Right ventricle myocardium superior (tissue), 1 donor: Measurements from ENCODE around the gene TRMT6. TPM values are rescaled to one million over a fixed set of nuclear protein-coding genes. Genes with fewer than 3 reads are reported as not detected.

ENCODE experiments used
- ATAC-seq: fragments of 200-7000 bp; cut with Tn5 transposase; one replicate; pipeline ENCODE4 v1.9.1; 2020; ENCODE audit warnings: mild to moderate bottlenecking; ENCODE audit not compliant: poor library complexity
- DNase-seq: peaks from one replicate; pipeline ENCODE4 v3.0.0-alpha.2; 2020
- intact Hi-C: fragments of 100-400 bp; cut with DNase I; formaldehyde crosslinking; loops from one replicate; pipeline ENCODE4 v1.11.2; 2022
- long read RNA-seq: library from polyadenylated mRNA; unstranded; transcript quantifications from one replicate; pipeline ENCODE4 v2.0.0, GENCODE V29; 2021
- total RNA-seq: library from RNA; stranded (reverse); fragmentation: NEBNext Ultra II Directional; extraction: Animal tissue kit (Norgen Biotek cat#: 25700); gene quantifications from one replicate; pipeline ENCODE4 v1.2.1, GENCODE V29; 2021
- donor health status: DM: no; HTN: yes; CAD: no; lungs with severe emphysema.

TRMT6 gene
- 5.7 TPM for total RNA-seq
- long read RNA-seq, transcript TRMT6-201 (11 exons, 2,327 nt), result major isoform, 14 of 18 reads
- long read RNA-seq, partial matches to known transcripts, result 1 of 18 reads
- long read RNA-seq, other reads (novel, unspliced or antisense), result 3 of 18 reads

- intact Hi-C loops, result loop anchor here (10.0 kb wide), 1 partner anchor 124 kb away; no protein-coding TSS in a partner anchor
- peak; percentile 100 for ATAC-seq
- peak; percentile 98 for DNase-seq
These were observed at the start of gene TRMT6, which contains the start of gene MCM8 for GRCh38 chr20:5950271-5951031. TRMT6 (minus strand) TSS chr20:5950533; CDS start chr20:5950405, 128 bp downstream. MCM8 (plus strand) TSS chr20:5950652; CDS start chr20:5952016, 1,364 bp downstream.

GRCh38 chr20:5999783-6000182 is 49.5 kb upstream of the TRMT6 start:
- ATAC-seq, result no peak
- intact Hi-C loops, result no loop called here
- no peak for DNase-seq

GRCh38 chr20:5996765-5997164 is 46.4 kb upstream of the TRMT6 start:
- intact Hi-C loops, result no loop called here
- DNase-seq (no peak), ATAC-seq (no peak)

GRCh38 chr20:5991623-5992441 is 41.5 kb upstream of the TRMT6 start:
- ATAC-seq, result no peak
- no peak for DNase-seq
- intact Hi-C loops, result no loop called here

GRCh38 chr20:5990946-5991345 is 40.6 kb upstream of the TRMT6 start:
- no peak for ATAC-seq
- intact Hi-C loops, result no loop called here
- no peak for DNase-seq

- intact Hi-C loops, result no loop called here
- no peak for ATAC-seq
- no peak for DNase-seq
These were observed 39.2 kb upstream of the TRMT6 start for GRCh38 chr20:5989539-5989938.

GRCh38 chr20:5987383-5987782 is 37.0 kb upstream of the TRMT6 start:
- intact Hi-C loops, result no loop called here
- DNase-seq (no peak), ATAC-seq (no peak)

GRCh38 chr20:5980720-5981538 is 30.6 kb upstream of the TRMT6 start:
- no peak for DNase-seq
- intact Hi-C loops, result no loop called here
- ATAC-seq, result no peak

- intact Hi-C loops, result no loop called here
- DNase-seq (no peak), ATAC-seq (no peak)
These were observed 29.5 kb upstream of the TRMT6 start for GRCh38 chr20:5979801-5980200.

- no peak for ATAC-seq
- DNase-seq, result no peak
- intact Hi-C loops, result no loop called here
These were observed 27.6 kb upstream of the TRMT6 start for GRCh38 chr20:5977975-5978374.

GRCh38 chr20:5977223-5977622 is 26.9 kb upstream of the TRMT6 start:
- no peak for ATAC-seq

GRCh38 chr20:5975778-5976177 is 25.4 kb upstream of the TRMT6 start:
- intact Hi-C loops, result no loop called here
- no peak for ATAC-seq

More at GRCh38 chr20:5977223-5977622, 26.9 kb upstream of the TRMT6 start:
- DNase-seq, result no peak
- intact Hi-C loops, result no loop called here

GRCh38 chr20:5974531-5974930 is 24.2 kb upstream of the TRMT6 start:
- intact Hi-C loops, result no loop called here
- DNase-seq, result no peak
- no peak for ATAC-seq

More at GRCh38 chr20:5975778-5976177, 25.4 kb upstream of the TRMT6 start:
- DNase-seq, result no peak

- no peak for ATAC-seq
- no peak for DNase-seq
- intact Hi-C loops, result no loop called here
These were observed 23.6 kb upstream of the TRMT6 start for GRCh38 chr20:5973971-5974370.

- intact Hi-C loops, result no loop called here
- ATAC-seq (no peak), DNase-seq (no peak)
These were observed 22.8 kb upstream of the TRMT6 start for GRCh38 chr20:5973172-5973571.

GRCh38 chr20:5971203-5971602 is 20.9 kb upstream of the TRMT6 start:
- DNase-seq (no peak), ATAC-seq (no peak)
- intact Hi-C loops, result no loop called here

- intact Hi-C loops, result no loop called here
- no peak for DNase-seq
- no peak for ATAC-seq
These were observed 20.0 kb upstream of the TRMT6 start for GRCh38 chr20:5970381-5970780.

GRCh38 chr20:5969940-5970339 is 19.6 kb upstream of the TRMT6 start:
- intact Hi-C loops, result no loop called here
- ATAC-seq (no peak), DNase-seq (no peak)
